ENCODE results near the gene PPP3CA.

DNA sequence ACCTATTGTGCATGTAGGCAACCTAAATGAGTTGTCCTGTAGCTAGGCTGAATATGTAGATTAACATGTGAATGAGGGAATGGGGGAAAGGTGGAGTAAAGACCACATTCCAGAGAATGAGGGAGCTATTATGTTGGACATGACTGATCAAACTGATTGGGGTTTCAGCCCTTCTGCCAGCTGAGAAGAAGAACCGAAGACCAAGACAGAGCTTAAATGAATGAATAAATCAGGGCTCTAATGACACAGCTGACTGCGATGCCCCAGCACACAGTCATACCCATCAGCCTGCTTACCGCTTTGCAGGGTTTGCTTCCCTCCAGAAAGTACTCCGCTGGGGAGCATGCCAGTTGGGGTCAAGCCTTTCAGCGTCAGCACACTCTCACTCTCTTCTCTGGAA lies 315.4 kb downstream of the PPP3CA start:
- no peak for TF ChIP-seq EZH2 (IDR thresholded peaks at IDR 0.05)
- no peak for TF ChIP-seq FOXP2 (optimal IDR thresholded peaks at IDR 0.05; ENCODE audit: control extremely low read depth, extremely low read length, insufficient read depth)

Measured in SK-N-MC (cell line).